Upper lobe of left lung (tissue), 6 donors: ENCODE data around the gene RPS17. TPM values are rescaled to one million over a fixed set of nuclear protein-coding genes. Genes with fewer than 3 reads are reported as not detected.

ENCODE experiments used
- ATAC-seq, 2 donors: fragments of 200-7000 bp; cut with Tn5 transposase; one replicate each; pipeline ENCODE4 v1.9.1; 2022; ENCODE audit warnings: mild to moderate bottlenecking in 2 of 2, moderate library complexity in 2 of 2; ENCODE audit not compliant: low FRiP score in 2 of 2
- DNase-seq, 2 donors: peaks; one replicate each; pipeline ENCODE4 v3.0.0-alpha.2; 2019 to 2020
- H3K27ac ChIP-seq, 4 donors: fragments of 200-600 bp; sonication (generic); one replicate each; pipeline ENCODE4 v1.5.1; 2016 to 2019
- H3K27me3 ChIP-seq, 4 donors: fragments of 200-600 bp; sonication (generic); one replicate each; pipeline ENCODE4 v1.5.1; 2017 to 2019
- H3K36me3 ChIP-seq, 4 donors: fragments of 200-600 bp; sonication (generic); one replicate each; pipeline ENCODE4 v1.5.1; 2016 to 2019
- H3K4me1 ChIP-seq, 4 donors: fragments of 200-600 bp; sonication (generic); one replicate each; pipeline ENCODE4 v1.5.1; 2018 to 2019
- H3K4me3 ChIP-seq, 4 donors: fragments of 200-600 bp; sonication (generic); one replicate each; pipeline ENCODE4 v1.5.1; 2017 to 2019; ENCODE audit warnings: mild to moderate bottlenecking in 2 of 4, moderate library complexity in 1 of 4
- H3K9me3 ChIP-seq, 4 donors: fragments of 200-600 bp; sonication (generic); one replicate each; pipeline ENCODE4 v1.5.1; 2018 to 2019
- EP300 ChIP-seq, 4 donors: sonication (generic); formaldehyde crosslinking; IDR thresholded peaks; one replicate each; pipeline ENCODE4 v1.5.1; 2017; ENCODE audit warnings: antibody characterized with exemption in 4 of 4, control low read depth in 2 of 4
- POLR2A ChIP-seq, 4 donors: fragments of 450-650 bp; IDR thresholded peaks; one replicate each; pipeline ENCODE4 v1.5.1; 2016 to 2017; ENCODE audit warnings: antibody characterized with exemption in 4 of 4, mild to moderate bottlenecking in 2 of 4
- POLR2AphosphoS5 ChIP-seq, 2 donors: sonication (generic); formaldehyde crosslinking; IDR thresholded peaks; one replicate each; pipeline ENCODE4 v1.5.1; 2017; ENCODE audit warnings: antibody characterized with exemption in 2 of 2
- WGBS, 2 donors: methylation state at CpG; one replicate each; pipeline ENCODE4 v1.1.5; 2017 to 2018; 5-methylcytosine and 5-hydroxymethylcytosine counted together
- total RNA-seq, 6 donors: library from RNA; depleted of rRNA in 4 of 6; stranded (reverse); fragments of >200 nt in 4 of 6; gene quantifications; one replicate each; pipeline versions ENCODE4 v1.1.0 to v1.2.1, GENCODE V29; 2016 to 2021
- TF ChIP-seq, protein P1 (sequence below), 6 experiments: fragments of 450-650 bp in 4 of 6; fragments of 200-600 bp in 2 of 6; sonication (generic) in 2 of 6; IDR thresholded peaks; one replicate each; pipeline ENCODE4 v1.5.1; 2016 to 2019; ENCODE audit warnings: antibody characterized with exemption in 6 of 6
- donor health status: DM: no; HTN: no; CAD: no; lungs with moderate emphysema.
- donor health status: DM: no; HTN: yes; CAD: no; lungs with severe emphysema.

The RPS17 gene
- total RNA-seq, 6 donors from 2014 or later: 299 to 1,601 (median 1,108) TPM

DNA sequence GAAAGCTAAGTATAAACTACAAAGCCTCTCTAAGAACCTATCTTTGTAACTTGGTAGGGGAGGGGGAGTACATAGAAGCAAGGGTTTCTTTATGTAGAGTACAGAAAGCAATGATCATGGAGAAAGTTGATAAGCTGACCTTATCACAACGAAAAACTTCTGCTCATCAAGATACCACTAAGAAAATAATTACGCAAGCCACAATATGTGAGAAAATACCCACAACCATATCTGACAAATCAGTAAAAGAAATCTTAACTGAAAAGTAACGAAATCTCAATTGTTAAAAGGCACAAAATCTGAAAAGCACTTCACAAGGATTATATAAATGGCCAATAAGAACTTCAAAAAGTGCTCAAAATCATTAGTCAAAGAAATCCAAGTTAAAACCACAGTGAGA, 35.1 kb upstream of the RPS17 start:
- Histone ChIP-seq H3K27me3 (no peaks in the 10 kb centered on the region), H3K4me3 (no peak overlapping the region), H3K27ac (no peak overlapping the region), H3K36me3 (no peaks in the 10 kb centered on the region), H3K4me1 (peaks cover 0 to 13% (median 9%) of the 10 kb centered on the region in 4 donors), H3K9me3 (no peaks in the 10 kb centered on the region)
- DNase-seq: no peak
- no peak for TF ChIP-seq EP300 (IDR thresholded peaks at IDR 0.05)
- no peak for TF ChIP-seq POLR2A (IDR thresholded peaks at IDR 0.05)
- TF ChIP-seq, protein P1, sequence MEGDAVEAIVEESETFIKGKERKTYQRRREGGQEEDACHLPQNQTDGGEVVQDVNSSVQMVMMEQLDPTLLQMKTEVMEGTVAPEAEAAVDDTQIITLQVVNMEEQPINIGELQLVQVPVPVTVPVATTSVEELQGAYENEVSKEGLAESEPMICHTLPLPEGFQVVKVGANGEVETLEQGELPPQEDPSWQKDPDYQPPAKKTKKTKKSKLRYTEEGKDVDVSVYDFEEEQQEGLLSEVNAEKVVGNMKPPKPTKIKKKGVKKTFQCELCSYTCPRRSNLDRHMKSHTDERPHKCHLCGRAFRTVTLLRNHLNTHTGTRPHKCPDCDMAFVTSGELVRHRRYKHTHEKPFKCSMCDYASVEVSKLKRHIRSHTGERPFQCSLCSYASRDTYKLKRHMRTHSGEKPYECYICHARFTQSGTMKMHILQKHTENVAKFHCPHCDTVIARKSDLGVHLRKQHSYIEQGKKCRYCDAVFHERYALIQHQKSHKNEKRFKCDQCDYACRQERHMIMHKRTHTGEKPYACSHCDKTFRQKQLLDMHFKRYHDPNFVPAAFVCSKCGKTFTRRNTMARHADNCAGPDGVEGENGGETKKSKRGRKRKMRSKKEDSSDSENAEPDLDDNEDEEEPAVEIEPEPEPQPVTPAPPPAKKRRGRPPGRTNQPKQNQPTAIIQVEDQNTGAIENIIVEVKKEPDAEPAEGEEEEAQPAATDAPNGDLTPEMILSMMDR (IDR thresholded peaks at IDR 0.05): no peak
- no peak for TF ChIP-seq POLR2AphosphoS5 (IDR thresholded peaks at IDR 0.05)
- no peak for ATAC-seq
- WGBS, 2 donors: 61 to 73% methylated on average over 3 of the region's 3 CpGs

DNA sequence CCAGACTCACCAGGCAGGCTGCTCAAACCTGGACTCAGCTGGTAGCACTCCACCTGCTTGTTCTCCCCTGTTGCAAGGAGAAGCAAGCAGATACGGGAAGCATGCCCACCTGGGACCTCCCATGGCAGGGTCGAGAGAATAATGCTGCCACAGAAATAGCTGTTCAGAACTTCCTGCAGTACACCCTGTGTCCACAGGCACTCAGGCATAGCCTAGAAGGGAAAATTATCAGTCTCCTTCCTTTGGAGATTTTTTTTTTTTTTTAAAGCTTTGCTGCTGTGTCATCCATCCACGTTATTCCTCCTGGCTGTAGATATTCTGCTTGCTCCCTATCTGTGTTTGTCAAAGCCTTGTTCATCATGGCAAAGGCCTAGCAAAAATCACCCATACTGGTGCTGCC, 32.7 kb upstream of the RPS17 start:
- WGBS, 2 donors: 66% methylated on average over 3 of the region's 3 CpGs
- TF ChIP-seq POLR2A (IDR thresholded peaks at IDR 0.05): no peak
- no peak for TF ChIP-seq POLR2AphosphoS5 (IDR thresholded peaks at IDR 0.05)
- TF ChIP-seq EP300 (IDR thresholded peaks at IDR 0.05): no peak
- TF ChIP-seq, protein P1 (IDR thresholded peaks at IDR 0.05): no peak

DNA sequence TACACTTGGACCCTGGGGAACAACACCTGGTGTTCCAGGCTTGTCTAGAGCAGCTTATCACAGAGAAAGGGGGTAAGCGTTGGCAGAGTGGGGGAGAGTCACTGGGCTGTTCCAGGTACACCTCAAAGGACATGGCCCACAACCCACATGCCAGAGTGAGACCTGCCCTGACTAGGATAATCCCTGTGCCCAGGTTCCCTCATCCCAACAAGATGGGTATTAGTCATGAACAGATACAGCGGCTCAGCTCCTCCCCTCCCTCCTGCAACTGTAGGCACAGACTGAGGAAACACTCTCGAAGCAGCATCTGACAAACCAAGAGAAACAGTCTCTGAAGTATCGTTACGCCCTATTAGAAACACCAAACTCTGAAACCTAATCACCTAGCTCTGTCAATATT, 32.1 kb upstream of the RPS17 start:
- no peaks in the 10 kb centered on the region for H3K36me3 ChIP-seq
- H3K9me3 ChIP-seq: no peaks in the 10 kb centered on the region
- TF ChIP-seq POLR2AphosphoS5 (IDR thresholded peaks at IDR 0.05): no peak
- TF ChIP-seq, protein P1 (IDR thresholded peaks at IDR 0.05): no peak
- no peak for TF ChIP-seq POLR2A (IDR thresholded peaks at IDR 0.05)
- TF ChIP-seq EP300 (IDR thresholded peaks at IDR 0.05): no peak
- DNase-seq: no peak
- ATAC-seq: peak in 1 of 2 donors; percentile 21
- no peak overlapping the region for H3K4me3 ChIP-seq
- H3K27me3 ChIP-seq: no peaks in the 10 kb centered on the region
- no peak overlapping the region for H3K27ac ChIP-seq
- WGBS, 2 donors: 59 to 63% methylated on average over 5 of the region's 5 CpGs
- H3K4me1 ChIP-seq: peaks cover 0 to 13% (median 9%) of the 10 kb centered on the region in 4 donors

More for the DNA sequence above, 32.7 kb upstream of the RPS17 start:
- H3K9me3 ChIP-seq: no peaks in the 10 kb centered on the region
- H3K4me1 ChIP-seq: peaks cover 0 to 13% (median 9%) of the 10 kb centered on the region in 4 donors
- no peak overlapping the region for H3K27ac ChIP-seq
- H3K4me3 ChIP-seq: no peak overlapping the region
- no peaks in the 10 kb centered on the region for H3K36me3 ChIP-seq
- no peak for DNase-seq
- no peak for ATAC-seq
- H3K27me3 ChIP-seq: no peaks in the 10 kb centered on the region

DNA sequence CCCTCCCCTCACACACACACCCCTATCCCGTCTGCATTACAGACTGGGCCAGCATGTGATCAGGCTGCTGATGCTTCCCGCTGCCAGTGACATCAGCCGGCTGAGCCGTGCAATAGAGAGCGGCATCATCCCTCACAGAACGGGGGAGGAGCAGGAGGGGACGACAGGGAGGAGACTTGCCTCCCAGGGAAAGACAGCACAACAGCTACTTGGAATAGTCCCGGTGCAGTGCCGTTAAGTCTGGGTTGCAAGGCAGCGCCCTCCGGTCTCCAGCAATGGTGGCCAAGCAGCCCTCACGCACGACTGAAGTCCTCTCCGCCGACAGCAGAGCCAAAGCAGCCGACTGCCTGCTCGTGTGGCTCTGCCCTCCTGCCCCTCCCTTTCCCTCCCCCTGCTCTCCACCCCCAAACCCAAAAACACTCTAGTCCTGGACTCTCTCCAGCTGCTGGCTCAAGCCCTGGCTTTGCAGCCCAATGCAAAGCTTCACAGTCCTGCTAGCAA, 31.5 kb upstream of the RPS17 start:
- H3K9me3 ChIP-seq: no peaks in the 10 kb centered on the region
- H3K4me3 ChIP-seq: peak overlapping the region in 3 of 4 donors; percentile 17 to 40 (median 39)
- H3K36me3 ChIP-seq: no peaks in the 10 kb centered on the region
- 3% methylated on average over 6 to 17 of the region's 17 CpGs for WGBS, 2 donors
- no peaks in the 10 kb centered on the region for H3K27me3 ChIP-seq
- ATAC-seq (peak; percentile 76 to 93), DNase-seq (peak; percentile 41 to 50)
- H3K4me1 ChIP-seq: peaks cover 0 to 13% (median 9%) of the 10 kb centered on the region in 4 donors
- H3K27ac ChIP-seq: peak overlapping the region in 2 of 4 donors; percentile 30 to 44
- TF ChIP-seq POLR2A (IDR thresholded peaks at IDR 0.05) (no peak), POLR2AphosphoS5 (IDR thresholded peaks at IDR 0.05) (peak in 1 of 2 donors; percentile 50)

DNA sequence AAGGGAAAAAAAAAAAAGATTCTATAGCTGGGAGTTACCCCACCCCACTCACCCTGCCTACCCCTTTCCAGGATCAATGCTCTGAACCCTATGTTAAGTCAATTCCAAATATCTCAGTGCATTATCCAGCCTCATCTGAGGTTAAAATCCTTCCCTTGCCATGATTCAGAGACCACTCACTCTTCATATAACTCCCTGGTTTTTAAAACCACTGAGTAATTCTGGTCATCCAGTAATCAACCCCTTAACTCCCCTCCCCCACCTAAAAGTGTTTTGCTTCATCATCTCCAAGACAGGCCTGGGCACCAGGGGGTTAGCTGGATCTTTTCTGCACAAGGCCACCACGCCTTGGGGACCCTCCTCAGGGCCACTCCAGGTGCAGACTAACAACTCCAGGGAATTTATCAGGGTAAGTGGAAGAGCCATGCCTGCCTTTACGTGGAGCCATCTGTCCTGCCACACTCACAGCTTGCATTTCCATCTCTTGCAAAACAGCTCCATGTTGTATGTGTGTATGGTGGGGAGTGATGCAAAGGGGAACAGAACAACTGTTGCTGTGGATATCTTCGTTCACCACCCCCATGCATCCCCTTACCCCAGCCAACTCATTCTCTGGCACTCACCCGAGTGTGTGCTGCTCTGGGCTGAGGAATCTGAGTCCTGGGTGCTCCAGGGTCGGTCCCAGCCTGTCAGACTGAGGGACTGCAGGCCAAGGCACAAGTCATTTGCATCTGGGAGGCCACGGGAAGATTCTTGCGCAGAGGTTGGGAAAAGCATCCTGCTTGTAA, 30.7 kb upstream of the RPS17 start:
- no peaks in the 10 kb centered on the region for H3K27me3 ChIP-seq
- WGBS, 2 donors: 37 to 51% methylated on average over 6 to 7 of the region's 7 CpGs
- ATAC-seq (no peak), DNase-seq (no peak)
- TF ChIP-seq POLR2A (IDR thresholded peaks at IDR 0.05): no peak
- TF ChIP-seq EP300 (IDR thresholded peaks at IDR 0.05): no peak
- TF ChIP-seq, protein P1 (IDR thresholded peaks at IDR 0.05): no peak
- TF ChIP-seq POLR2AphosphoS5 (IDR thresholded peaks at IDR 0.05): no peak
- no peaks in the 10 kb centered on the region for H3K36me3 ChIP-seq
- peaks cover 0 to 13% (median 9%) of the 10 kb centered on the region in 4 donors for H3K4me1 ChIP-seq
- no peaks in the 10 kb centered on the region for H3K9me3 ChIP-seq
- peak overlapping the region in 2 of 4 donors; percentile 17 to 40 for H3K4me3 ChIP-seq
- peak overlapping the region in 1 of 4 donors; percentile 44 for H3K27ac ChIP-seq
